ENCODE data around the gene SLF2. TPM values are rescaled to one million over a fixed set of nuclear protein-coding genes. Genes with fewer than 3 reads are reported as not detected.

The SLF2 gene
- total and polyA plus RNA-seq, 2 of the 13 experiments (the other 11 are each of a cell fraction or from before 2014, with no cell fraction given) = 12.2 to 48.1 TPM

DNA sequence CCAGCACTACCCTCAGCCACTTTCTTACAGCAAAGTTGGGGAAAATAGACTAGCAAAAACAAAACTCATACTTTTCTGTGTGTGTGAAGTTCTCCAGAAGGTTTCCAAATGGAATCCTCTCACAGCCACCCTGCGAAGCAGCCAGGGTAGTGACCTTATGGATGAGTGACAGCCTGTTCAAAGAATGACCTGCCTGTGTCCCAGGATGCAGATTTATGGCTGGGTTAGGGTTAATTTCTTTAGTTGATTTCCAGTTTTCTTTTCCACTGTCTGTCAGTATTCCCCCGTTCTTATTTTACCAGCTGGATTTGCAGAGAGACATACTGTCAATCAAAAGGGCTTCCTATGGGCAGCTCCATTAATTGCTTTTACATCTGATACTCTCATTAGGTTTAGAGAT, 54.1 kb downstream of the SLF2 start:
- in situ Hi-C loops (cut with HindIII; ENCODE audit: extremely low pct_ligation_motif_present, low pct_unique_long_range_greater_than_20kb) = no loop called here
- H3K27me3 ChIP-seq (ENCODE audit: control insufficient read depth in 1 of 2, insufficient read depth in 2 of 2, low read length in 2 of 2) = no peaks in the 10 kb centered on the region; a peak in 1 of 5 replicates
- no peak overlapping the region for H3K9ac ChIP-seq (ENCODE audit: insufficient read depth, low read depth, low read length)
- peak overlapping the region; percentile 36 for H3K27ac ChIP-seq (ENCODE audit: extremely low read length, insufficient read depth, low read length)
- no TSS peak for BruUV-seq (replicated peaks)
- no peak overlapping the region for H3K4me3 ChIP-seq (replicated peaks in 1 of 3; ENCODE audit: insufficient read depth in 1 of 3, low read depth in 2 of 3, low read length in 3 of 3)
- intact Hi-C loops (cut with micrococcal nuclease; ENCODE audit: unreplicated experiment) = no loop called here
- H3K79me2 ChIP-seq (ENCODE audit: insufficient read depth, low read length) = peaks cover 20% of the 10 kb centered on the region
- FAIRE-seq (no peak), DNase-seq (ENCODE audit: low spot score) (no peak), ATAC-seq (no peak)
- H3K4me2 ChIP-seq (ENCODE audit: low read depth, low read length) = no peak overlapping the region
- H3K36me3 ChIP-seq (replicated peaks in 1 of 2; ENCODE audit: control insufficient read depth in 1 of 2, insufficient read depth in 2 of 2, low read length in 2 of 2) = peaks cover 0 to 9% of the 10 kb centered on the region in 2 experiments; a peak in 1 of 5 replicates
- H4K20me1 ChIP-seq (ENCODE audit: insufficient read depth, low read length) = no peaks in the 10 kb centered on the region; the same call in 1 of the 2 replicates
- H3K4me1 ChIP-seq (ENCODE audit: insufficient read depth, low read length) = peaks cover 84% of the 10 kb centered on the region
- WGBS (ENCODE audit: low lambda C conversion rate) = 71% methylated on average over 2 of the region's 2 CpGs
- CTCF ChIA-PET (ENCODE audit: low intra/inter-chr PET ratio, low total read pairs) = no interaction called here
- no peak overlapping the region for H2AFZ ChIP-seq (ENCODE audit: low read length)
- no peaks in the 10 kb centered on the region for H3K9me3 ChIP-seq (ENCODE audit: low read length)
- POLR2A ChIA-PET = interaction anchor here (0.8 to 12.6 kb wide), 3 partner anchors 8 to 25 kb away, joined by 3 to 277 read pairs (median 3); partner anchors contain the start of genes LZTS2, MRPL43 and TWNK
- no peak for TF ChIP-seq ZNF326 (CRISPR knock-in tag; IDR thresholded peaks at IDR 0.05; ENCODE audit: borderline replicate concordance)
- TF ChIP-seq, protein P1, sequence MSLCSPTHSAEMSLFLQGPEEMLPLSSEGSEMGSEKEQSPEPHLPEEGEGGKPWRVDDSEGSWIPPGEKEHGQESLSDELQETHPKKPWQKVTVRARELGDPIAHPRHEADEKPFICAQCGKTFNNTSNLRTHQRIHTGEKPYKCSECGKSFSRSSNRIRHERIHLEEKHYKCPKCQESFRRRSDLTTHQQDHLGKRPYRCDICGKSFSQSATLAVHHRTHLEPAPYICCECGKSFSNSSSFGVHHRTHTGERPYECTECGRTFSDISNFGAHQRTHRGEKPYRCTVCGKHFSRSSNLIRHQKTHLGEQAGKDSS (CRISPR knock-in tag; IDR thresholded peaks at IDR 0.05; ENCODE audit: borderline replicate concordance, low read depth) = no peak
- no peak for TF ChIP-seq SALL2 (CRISPR knock-in tag; IDR thresholded peaks at IDR 0.05)
- no peak for TF ChIP-seq ZNF816 (CRISPR knock-in tag; IDR thresholded peaks at IDR 0.05; ENCODE audit: borderline replicate concordance)
- TF ChIP-seq ZSCAN9 (CRISPR knock-in tag; IDR thresholded peaks at IDR 0.05; ENCODE audit: borderline replicate concordance) = no peak
- no peak for TF ChIP-seq SAP130 (CRISPR knock-in tag; IDR thresholded peaks at IDR 0.05; ENCODE audit: low read depth)
- TF ChIP-seq NFATC3 (CRISPR knock-in tag; IDR thresholded peaks at IDR 0.05) = no peak
- TF ChIP-seq ZNF17 (CRISPR knock-in tag; IDR thresholded peaks at IDR 0.05) = no peak
- no peak for TF ChIP-seq CENPX (CRISPR knock-in tag; IDR thresholded peaks at IDR 0.05)
- no peak for TF ChIP-seq POLR2AphosphoS5 (IDR thresholded peaks at IDR 0.05; ENCODE audit: low read depth, low read length)
- TF ChIP-seq YY1 (IDR thresholded peaks at IDR 0.05; ENCODE audit: insufficient read depth, insufficient replicate concordance, low read depth, low read length) = no peak
- no peak for TF ChIP-seq BHLHE40 (IDR thresholded peaks at IDR 0.05; ENCODE audit: low read length)
- no peak for TF ChIP-seq ZNF230 (CRISPR knock-in tag; IDR thresholded peaks at IDR 0.05)
- TF ChIP-seq ZNF790 (CRISPR knock-in tag; IDR thresholded peaks at IDR 0.05; ENCODE audit: borderline replicate concordance) = no peak
- TF ChIP-seq SRF (IDR thresholded peaks at IDR 0.05; ENCODE audit: low read depth, low read length) = no peak
- no peak for TF ChIP-seq ATRX (CRISPR knock-in tag; IDR thresholded peaks at IDR 0.05; ENCODE audit: borderline replicate concordance)
- TF ChIP-seq TP53 (CRISPR knock-in tag; conservative IDR thresholded peaks at IDR 0.05) = no peak
- TF ChIP-seq, protein P2, sequence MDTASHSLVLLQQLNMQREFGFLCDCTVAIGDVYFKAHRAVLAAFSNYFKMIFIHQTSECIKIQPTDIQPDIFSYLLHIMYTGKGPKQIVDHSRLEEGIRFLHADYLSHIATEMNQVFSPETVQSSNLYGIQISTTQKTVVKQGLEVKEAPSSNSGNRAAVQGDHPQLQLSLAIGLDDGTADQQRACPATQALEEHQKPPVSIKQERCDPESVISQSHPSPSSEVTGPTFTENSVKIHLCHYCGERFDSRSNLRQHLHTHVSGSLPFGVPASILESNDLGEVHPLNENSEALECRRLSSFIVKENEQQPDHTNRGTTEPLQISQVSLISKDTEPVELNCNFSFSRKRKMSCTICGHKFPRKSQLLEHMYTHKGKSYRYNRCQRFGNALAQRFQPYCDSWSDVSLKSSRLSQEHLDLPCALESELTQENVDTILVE (CRISPR knock-in tag; IDR thresholded peaks at IDR 0.05) = no peak
- TF ChIP-seq ZNF317 (CRISPR knock-in tag; IDR thresholded peaks at IDR 0.05) = no peak
- TF ChIP-seq, protein P3, sequence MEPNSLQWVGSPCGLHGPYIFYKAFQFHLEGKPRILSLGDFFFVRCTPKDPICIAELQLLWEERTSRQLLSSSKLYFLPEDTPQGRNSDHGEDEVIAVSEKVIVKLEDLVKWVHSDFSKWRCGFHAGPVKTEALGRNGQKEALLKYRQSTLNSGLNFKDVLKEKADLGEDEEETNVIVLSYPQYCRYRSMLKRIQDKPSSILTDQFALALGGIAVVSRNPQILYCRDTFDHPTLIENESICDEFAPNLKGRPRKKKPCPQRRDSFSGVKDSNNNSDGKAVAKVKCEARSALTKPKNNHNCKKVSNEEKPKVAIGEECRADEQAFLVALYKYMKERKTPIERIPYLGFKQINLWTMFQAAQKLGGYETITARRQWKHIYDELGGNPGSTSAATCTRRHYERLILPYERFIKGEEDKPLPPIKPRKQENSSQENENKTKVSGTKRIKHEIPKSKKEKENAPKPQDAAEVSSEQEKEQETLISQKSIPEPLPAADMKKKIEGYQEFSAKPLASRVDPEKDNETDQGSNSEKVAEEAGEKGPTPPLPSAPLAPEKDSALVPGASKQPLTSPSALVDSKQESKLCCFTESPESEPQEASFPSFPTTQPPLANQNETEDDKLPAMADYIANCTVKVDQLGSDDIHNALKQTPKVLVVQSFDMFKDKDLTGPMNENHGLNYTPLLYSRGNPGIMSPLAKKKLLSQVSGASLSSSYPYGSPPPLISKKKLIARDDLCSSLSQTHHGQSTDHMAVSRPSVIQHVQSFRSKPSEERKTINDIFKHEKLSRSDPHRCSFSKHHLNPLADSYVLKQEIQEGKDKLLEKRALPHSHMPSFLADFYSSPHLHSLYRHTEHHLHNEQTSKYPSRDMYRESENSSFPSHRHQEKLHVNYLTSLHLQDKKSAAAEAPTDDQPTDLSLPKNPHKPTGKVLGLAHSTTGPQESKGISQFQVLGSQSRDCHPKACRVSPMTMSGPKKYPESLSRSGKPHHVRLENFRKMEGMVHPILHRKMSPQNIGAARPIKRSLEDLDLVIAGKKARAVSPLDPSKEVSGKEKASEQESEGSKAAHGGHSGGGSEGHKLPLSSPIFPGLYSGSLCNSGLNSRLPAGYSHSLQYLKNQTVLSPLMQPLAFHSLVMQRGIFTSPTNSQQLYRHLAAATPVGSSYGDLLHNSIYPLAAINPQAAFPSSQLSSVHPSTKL (CRISPR knock-in tag; IDR thresholded peaks at IDR 0.05) = no peak

All from HepG2 (cell line).